K562 (cell line): Measurements from ENCODE around the gene BPIFB2. TPM values are rescaled to one million over a fixed set of nuclear protein-coding genes. Genes with fewer than 3 reads are reported as not detected.
A peak's percentile ranks its signal among the peaks of the same experiment; 100 is the strongest.

Source experiments
- ATAC-seq: fragments of 200-7000 bp; cut with Tn5 transposase; 3 replicates; pipeline ENCODE4 v1.9.1; 2020; ENCODE audit warnings: moderate library complexity
- BruUV-seq: library from RNA; stranded (reverse); fragments of 400-500 nt; replicated peaks from 2 replicates; lab custom pipeline; 2021; lab: Mats Ljungman, UMichigan
- CTCF ChIA-PET: fragments of 300-600 bp; formaldehyde crosslinking; extraction: SDS; loops from one replicate; lab custom pipeline; 2021; ENCODE audit warnings: low intra/inter-chr PET ratio; lab: Yijun Ruan, JAX
- POLR2A ChIA-PET: fragments of 300-600, 350-650 bp; sonication (Branson Sonifier 250); formaldehyde crosslinking; extraction: SDS; loops from one replicate; lab custom pipeline; 2021; ENCODE audit warnings: antibody characterized with exemption, inconsistent platforms; lab: Yijun Ruan, JAX
- DNase-seq, 4 experiments: peaks; one replicate each; pipeline versions ENCODE4 v3.0.0 to v3.0.0-alpha.2; 2011 to 2018; ENCODE audit warnings: low spot score in 3 of 4, mixed read lengths in 3 of 4; ENCODE audit errors: extremely low read depth in 1 of 4
- FAIRE-seq: peaks from 2 replicates; lab custom pipeline; 2011; peaks lifted over from hg19 to GRCh38; lab: Jason Lieb, UNC
- H2AFZ ChIP-seq: 2 replicates; pipeline ENCODE4 v1.6.0; 2011; ENCODE audit warnings: low read depth, low read length, control low read depth, inconsistent platforms
- H3K27ac ChIP-seq: fragments of 200-600 bp; 3 replicates; pipeline ENCODE4 v1.8.0; 2011; ENCODE audit warnings: low read depth, mild to moderate bottlenecking, control low read depth, inconsistent platforms, low read length, moderate library complexity, mixed read lengths; ENCODE audit errors: extremely low read depth
- H3K27me3 ChIP-seq, 2 experiments: fragments of 300-600 bp in 1 of 2; 2 replicates in 1 of 2; 3 replicates in 1 of 2; pipeline versions ENCODE4 v1.6.0 to v1.8.0; 2011; ENCODE audit warnings: inconsistent platforms in 2 of 2, low read length in 2 of 2, mild to moderate bottlenecking in 1 of 2, mixed read lengths in 1 of 2, moderate library complexity in 1 of 2; ENCODE audit not compliant: control insufficient read depth in 2 of 2, insufficient read depth in 2 of 2
- H3K36me3 ChIP-seq: fragments of 300-600 bp; 3 replicates; pipeline ENCODE4 v1.8.0; 2011; ENCODE audit warnings: mild to moderate bottlenecking, low read length, inconsistent platforms; ENCODE audit not compliant: control insufficient read depth, insufficient read depth
- H3K4me1 ChIP-seq, 2 experiments: fragments of 200-600 bp in 1 of 2; replicated peaks in 1 of 2; 2 replicates in 1 of 2; 3 replicates in 1 of 2; pipeline versions ENCODE4 v1.5.1 to v1.8.0; 2011; ENCODE audit warnings: inconsistent platforms in 2 of 2, low read length in 2 of 2, mild to moderate bottlenecking in 1 of 2, mixed read lengths in 1 of 2, moderate library complexity in 1 of 2; ENCODE audit not compliant: control insufficient read depth in 2 of 2, insufficient read depth in 2 of 2
- H3K4me2 ChIP-seq: 2 replicates; pipeline ENCODE4 v1.6.1; 2011; ENCODE audit warnings: low read length, control low read depth, inconsistent platforms, mixed read lengths; ENCODE audit not compliant: insufficient read depth
- H3K4me3 ChIP-seq: fragments of 200-600 bp; sonication (generic), shearing (Covaris generic); 2 replicates; pipeline ENCODE4 v1.5.1; 2016; ENCODE audit warnings: control low read depth, inconsistent platforms
- H3K79me2 ChIP-seq: fragments of 200-600 bp; 3 replicates; pipeline ENCODE4 v1.8.0; 2011; ENCODE audit warnings: low read length, inconsistent platforms; ENCODE audit not compliant: control insufficient read depth, insufficient read depth
- H3K9ac ChIP-seq, 2 experiments: 2 replicates each; pipeline versions ENCODE4 v1.6.0 to v1.6.1; 2011; ENCODE audit warnings: low read depth in 2 of 2, low read length in 2 of 2, control low read depth in 1 of 2, inconsistent platforms in 1 of 2, mild to moderate bottlenecking in 1 of 2, mixed read lengths in 1 of 2; ENCODE audit not compliant: insufficient read depth in 1 of 2
- H3K9me1 ChIP-seq: one replicate; pipeline ENCODE4 v1.6.0; 2011; ENCODE audit warnings: inconsistent platforms, mild to moderate bottlenecking, low read length, moderate library complexity; ENCODE audit not compliant: control insufficient read depth, insufficient read depth
- H3K9me3 ChIP-seq: replicated peaks from 2 replicates; pipeline ENCODE4 v1.5.1; 2011; ENCODE audit warnings: low read depth, low read length, inconsistent platforms; ENCODE audit not compliant: control insufficient read depth, insufficient read depth
- H4K20me1 ChIP-seq: replicated peaks from 2 replicates; pipeline ENCODE4 v1.6.1; 2011; ENCODE audit warnings: low read length, inconsistent platforms, mixed read lengths; ENCODE audit not compliant: control insufficient read depth, insufficient read depth
- BACH1 ChIP-seq: fragments of 200-800 bp; sonication (Bioruptor generic); IDR thresholded peaks from 2 replicates; pipeline ENCODE4 v1.6.1; 2016; ENCODE audit warnings: missing genetic modification characterization, missing compliant biosample characterization
- BCOR ChIP-seq: fragments of 450-650 bp; IDR thresholded peaks from 2 replicates; pipeline ENCODE4 v1.6.1; 2016
- EZH2 ChIP-seq: IDR thresholded peaks from 2 replicates; pipeline ENCODE4 v1.6.1; 2012; ENCODE audit warnings: low read depth, mild to moderate bottlenecking, inconsistent platforms, low read length, borderline replicate concordance
- HNRNPH1 ChIP-seq: fragments of 200-400 bp; formaldehyde crosslinking; optimal IDR thresholded peaks from 2 replicates; pipeline ENCODE3; 2017; ENCODE audit warnings: low read depth, mild to moderate bottlenecking, low read length, moderate library complexity
- KDM1A ChIP-seq, 2 experiments: fragments of 450-650 bp; IDR thresholded peaks; 2 replicates each; pipeline ENCODE4 v1.6.1; 2016; ENCODE audit warnings: mild to moderate bottlenecking in 2 of 2
- KLF1 ChIP-seq: fragments of 450-650 bp; IDR thresholded peaks from 2 replicates; pipeline ENCODE4 v1.6.1; 2016; ENCODE audit warnings: missing genetic modification characterization, missing compliant biosample characterization
- ZNF76 ChIP-seq: fragments of 250-450 bp; sonication (Bioruptor Pico); IDR thresholded peaks from 2 replicates; pipeline ENCODE4 v1.4.0; 2020; ENCODE audit warnings: mild to moderate bottlenecking, moderate library complexity, borderline replicate concordance
- ZZZ3 ChIP-seq: fragments of 450-650 bp; IDR thresholded peaks from 2 replicates; pipeline ENCODE4 v1.6.1; 2016; ENCODE audit warnings: antibody characterized with exemption, mild to moderate bottlenecking, moderate library complexity
- WGBS: fragments of 100-300 bp; shearing (Covaris generic); methylation state at CpG from one replicate; pipeline ENCODE4 v1.1.6; 2016; ENCODE audit warnings: low coverage, mixed read lengths; ENCODE audit not compliant: insufficient coverage; ENCODE audit errors: missing lambda C conversion rate; 5-methylcytosine and 5-hydroxymethylcytosine counted together
- in situ Hi-C: fragments of 300-500 bp; cut with MboI; formaldehyde crosslinking; loops from 4 replicates; pipeline ENCODE4 v1.15.0; 2018; ENCODE audit warnings: inconsistent platforms, mixed read lengths
- intact Hi-C: fragments of 100-400 bp; cut with micrococcal nuclease; formaldehyde crosslinking; loops from 2 replicates; pipeline ENCODE4 v1.14.2; 2022
- polyA plus RNA-seq, 8 experiments: library from polyadenylated mRNA; depleted of rRNA in 4 of 8; stranded (reverse) in 5 of 8; unstranded in 3 of 8; fragments of >200 nt; fragmentation: Nextera tagmentation in 2 of 8; fragmentation: Illumina TruSeq in 1 of 8; extraction: Ambion mirVana in 2 of 8; extraction: Trizol in 1 of 8; gene quantifications; 2 replicates each; pipeline versions ENCODE4 v1.2.1 to v1.2.3, GENCODE V29; 2011 to 2014; ENCODE audit warnings: inconsistent platforms in 1 of 8, missing spikeins in 1 of 8
- total RNA-seq, 7 experiments: library from RNA; depleted of rRNA in 6 of 7; stranded (reverse); fragments of >200 nt in 6 of 7; fragmentation: Illumina TruSeq in 2 of 7; extraction: Trizol in 2 of 7; gene quantifications; 2 replicates each; pipeline versions ENCODE4 v1.2.1 to v1.2.3, GENCODE V29; 2011 to 2021; ENCODE audit warnings: low replicate concordance in 1 of 7
- TF ChIP-seq, protein P1 (sequence below), 2 experiments: fragments of 200-800 bp in 1 of 2; sonication (Bioruptor generic) in 1 of 2; sonication (generic) in 1 of 2; formaldehyde crosslinking in 1 of 2; IDR thresholded peaks in 1 of 2; conservative IDR thresholded peaks in 1 of 2; 2 replicates each; pipeline versions ENCODE4 v1.5.0 to v1.6.1; 2016 to 2020; ENCODE audit warnings: missing compliant biosample characterization in 1 of 2, missing genetic modification characterization in 1 of 2, missing genetic modification reagents in 1 of 2
- TF ChIP-seq, protein P2 (sequence below): fragments of 250-450 bp; sonication (Bioruptor Pico); IDR thresholded peaks from 2 replicates; pipeline ENCODE4 v1.9.0; 2021; ENCODE audit warnings: mild to moderate bottlenecking
- TF ChIP-seq, protein P3 (sequence below): fragments of 450-650 bp; IDR thresholded peaks from 2 replicates; pipeline ENCODE4 v1.6.1; 2017; ENCODE audit warnings: antibody characterized with exemption
- TF ChIP-seq, protein P4 (sequence below): fragments of 450-650 bp; IDR thresholded peaks from 2 replicates; pipeline ENCODE4 v1.6.1; 2016; ENCODE audit warnings: borderline replicate concordance

BPIFB2 gene
- total and polyA plus RNA-seq, 9 of the 15 experiments (the other 6 are each of a cell fraction or from before 2014, with no cell fraction given): not detected

DNA sequence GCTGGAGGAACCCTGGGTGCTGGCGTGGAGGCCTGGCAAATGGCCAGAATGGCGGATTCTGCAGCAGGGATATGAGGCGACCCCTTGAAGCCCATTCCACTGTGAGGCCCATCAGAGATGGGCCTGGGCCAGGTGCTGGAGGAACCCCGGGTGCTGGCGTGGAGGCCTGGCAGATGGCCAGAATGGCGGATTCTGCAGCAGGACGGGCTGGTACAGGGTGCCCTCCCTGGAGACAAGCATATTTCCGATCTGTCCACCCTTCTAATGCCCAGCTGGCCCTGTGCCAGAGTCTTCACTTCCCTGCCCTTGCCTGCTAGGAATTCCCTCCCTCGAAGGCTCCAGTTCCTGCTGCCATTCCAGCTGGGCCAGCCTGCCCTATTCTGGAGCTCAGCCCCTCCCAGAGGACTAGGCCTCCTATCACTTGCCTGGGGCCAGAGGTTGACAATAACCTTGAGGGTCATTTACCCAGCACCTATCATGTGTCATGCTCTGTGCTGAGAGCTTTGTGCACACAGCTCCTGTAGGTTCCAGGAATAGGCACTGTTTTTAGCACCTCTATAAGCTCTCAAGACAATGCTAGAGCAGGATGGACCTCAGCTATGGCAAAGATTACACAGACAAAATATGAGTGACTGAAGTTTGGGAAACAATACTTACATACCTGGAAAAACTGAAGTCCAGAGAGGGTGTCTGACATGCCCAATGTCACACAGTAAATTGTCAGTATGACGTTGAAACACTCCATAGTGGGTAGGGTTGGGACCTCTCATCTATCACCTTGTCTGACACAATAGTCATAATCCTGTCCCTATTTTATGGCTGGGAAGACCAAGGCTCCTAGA, 24.7 kb upstream of the BPIFB2 start (continued):
- TF ChIP-seq KDM1A (IDR thresholded peaks at IDR 0.05): peak in 1 of 2 experiments; percentile 33; a peak in 1 of 4 replicates
- TF ChIP-seq BACH1: no peak

DNA sequence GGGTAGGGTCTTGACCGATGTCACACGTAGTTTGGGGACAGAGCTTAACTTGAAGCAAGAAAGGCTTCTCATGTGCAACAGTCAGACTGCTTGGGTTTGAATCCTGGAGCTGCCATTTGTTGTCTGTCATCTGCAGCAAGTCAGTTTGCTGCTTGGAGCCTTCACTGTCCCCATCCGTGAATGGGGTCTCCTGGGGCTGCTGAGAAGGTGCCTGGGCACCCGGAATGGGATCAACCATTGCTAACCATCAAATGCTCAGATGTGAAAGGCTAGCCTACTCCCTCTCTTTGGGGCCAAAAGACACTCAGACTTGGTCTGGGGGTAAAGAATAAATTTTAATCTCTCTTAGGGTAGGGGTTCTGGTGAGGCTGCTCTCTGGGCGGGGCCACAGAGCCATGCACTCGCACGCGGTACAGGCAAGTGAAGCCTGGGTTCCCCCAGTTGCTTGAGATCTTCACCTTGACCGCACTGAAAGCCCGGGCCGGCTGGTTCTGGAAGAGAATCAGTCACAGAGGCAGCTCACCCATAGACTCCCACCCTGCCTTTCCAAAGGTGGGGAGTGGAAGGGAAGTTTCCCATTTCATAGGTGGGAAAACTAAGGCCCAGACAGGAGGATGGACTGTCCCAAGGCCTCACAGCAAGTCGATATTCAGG, 23.9 kb upstream of the BPIFB2 start:
- Histone ChIP-seq H3K79me2 (no peaks in the 10 kb centered on the region), H3K4me2 (no peak overlapping the region), H3K27ac (no peak overlapping the region), H4K20me1 (0 out of 2 replicates have a peak, but pooled peaks cover 11% of the 10 kb centered on the region), H3K9me3 (no peaks in the 10 kb centered on the region), H3K4me3 (no peak overlapping the region), H3K9ac (no peak overlapping the region), H2AFZ (no peak overlapping the region), H3K36me3 (no peaks in the 10 kb centered on the region), H3K4me1 (no peaks in the 10 kb centered on the region; a peak in 1 of 5 replicates), H3K27me3 (peaks cover 11 to 48% of the 10 kb centered on the region in 2 experiments; a peak in 4 of 5 replicates), H3K9me1 (no peaks in the 10 kb centered on the region)
- no peak for DNase-seq
- BruUV-seq: no TSS peak
- 7% methylated on average over 11 of the region's 12 CpGs for WGBS
- in situ Hi-C loops: no loop called here
- FAIRE-seq: no peak
- intact Hi-C loops: no loop called here
- CTCF ChIA-PET: no interaction called here
- ATAC-seq: no peak
- POLR2A ChIA-PET: interaction anchor here (0.7 to 0.9 kb wide), 3 partner anchors 9 to 482 kb away, joined by 3 to 5 read pairs (median 4); no protein-coding TSS in a partner anchor
- no peak for TF ChIP-seq ZZZ3
- no peak for TF ChIP-seq KLF1
- TF ChIP-seq BCOR: 0 out of 2 replicates have a peak, but pooled peaks have one; percentile 1
- TF ChIP-seq, protein P1, sequence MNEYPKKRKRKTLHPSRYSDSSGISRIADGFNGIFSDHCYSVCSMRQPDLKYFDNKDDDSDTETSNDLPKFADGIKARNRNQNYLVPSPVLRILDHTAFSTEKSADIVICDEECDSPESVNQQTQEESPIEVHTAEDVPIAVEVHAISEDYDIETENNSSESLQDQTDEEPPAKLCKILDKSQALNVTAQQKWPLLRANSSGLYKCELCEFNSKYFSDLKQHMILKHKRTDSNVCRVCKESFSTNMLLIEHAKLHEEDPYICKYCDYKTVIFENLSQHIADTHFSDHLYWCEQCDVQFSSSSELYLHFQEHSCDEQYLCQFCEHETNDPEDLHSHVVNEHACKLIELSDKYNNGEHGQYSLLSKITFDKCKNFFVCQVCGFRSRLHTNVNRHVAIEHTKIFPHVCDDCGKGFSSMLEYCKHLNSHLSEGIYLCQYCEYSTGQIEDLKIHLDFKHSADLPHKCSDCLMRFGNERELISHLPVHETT (CRISPR knock-in tag; conservative IDR thresholded peaks at IDR 0.05 in 1 of 2, IDR thresholded peaks at IDR 0.05 in 1 of 2): no peak
- TF ChIP-seq, protein P2, sequence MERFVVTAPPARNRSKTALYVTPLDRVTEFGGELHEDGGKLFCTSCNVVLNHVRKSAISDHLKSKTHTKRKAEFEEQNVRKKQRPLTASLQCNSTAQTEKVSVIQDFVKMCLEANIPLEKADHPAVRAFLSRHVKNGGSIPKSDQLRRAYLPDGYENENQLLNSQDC (CRISPR knock-in tag): no peak
- no peak for TF ChIP-seq ZNF76 (CRISPR knock-in tag)
- TF ChIP-seq, protein P3, sequence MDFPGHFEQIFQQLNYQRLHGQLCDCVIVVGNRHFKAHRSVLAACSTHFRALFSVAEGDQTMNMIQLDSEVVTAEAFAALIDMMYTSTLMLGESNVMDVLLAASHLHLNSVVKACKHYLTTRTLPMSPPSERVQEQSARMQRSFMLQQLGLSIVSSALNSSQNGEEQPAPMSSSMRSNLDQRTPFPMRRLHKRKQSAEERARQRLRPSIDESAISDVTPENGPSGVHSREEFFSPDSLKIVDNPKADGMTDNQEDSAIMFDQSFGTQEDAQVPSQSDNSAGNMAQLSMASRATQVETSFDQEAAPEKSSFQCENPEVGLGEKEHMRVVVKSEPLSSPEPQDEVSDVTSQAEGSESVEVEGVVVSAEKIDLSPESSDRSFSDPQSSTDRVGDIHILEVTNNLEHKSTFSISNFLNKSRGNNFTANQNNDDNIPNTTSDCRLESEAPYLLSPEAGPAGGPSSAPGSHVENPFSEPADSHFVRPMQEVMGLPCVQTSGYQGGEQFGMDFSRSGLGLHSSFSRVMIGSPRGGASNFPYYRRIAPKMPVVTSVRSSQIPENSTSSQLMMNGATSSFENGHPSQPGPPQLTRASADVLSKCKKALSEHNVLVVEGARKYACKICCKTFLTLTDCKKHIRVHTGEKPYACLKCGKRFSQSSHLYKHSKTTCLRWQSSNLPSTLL: no peak
- TF ChIP-seq HNRNPH1: no peak
- TF ChIP-seq, protein P4, sequence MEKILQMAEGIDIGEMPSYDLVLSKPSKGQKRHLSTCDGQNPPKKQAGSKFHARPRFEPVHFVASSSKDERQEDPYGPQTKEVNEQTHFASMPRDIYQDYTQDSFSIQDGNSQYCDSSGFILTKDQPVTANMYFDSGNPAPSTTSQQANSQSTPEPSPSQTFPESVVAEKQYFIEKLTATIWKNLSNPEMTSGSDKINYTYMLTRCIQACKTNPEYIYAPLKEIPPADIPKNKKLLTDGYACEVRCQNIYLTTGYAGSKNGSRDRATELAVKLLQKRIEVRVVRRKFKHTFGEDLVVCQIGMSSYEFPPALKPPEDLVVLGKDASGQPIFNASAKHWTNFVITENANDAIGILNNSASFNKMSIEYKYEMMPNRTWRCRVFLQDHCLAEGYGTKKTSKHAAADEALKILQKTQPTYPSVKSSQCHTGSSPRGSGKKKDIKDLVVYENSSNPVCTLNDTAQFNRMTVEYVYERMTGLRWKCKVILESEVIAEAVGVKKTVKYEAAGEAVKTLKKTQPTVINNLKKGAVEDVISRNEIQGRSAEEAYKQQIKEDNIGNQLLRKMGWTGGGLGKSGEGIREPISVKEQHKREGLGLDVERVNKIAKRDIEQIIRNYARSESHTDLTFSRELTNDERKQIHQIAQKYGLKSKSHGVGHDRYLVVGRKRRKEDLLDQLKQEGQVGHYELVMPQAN: no peak
- no peak for TF ChIP-seq EZH2
